Measurements from ENCODE around the gene WIPI1.

The WIPI1 gene

GRCh38 chr17:68445671-68446070 is 11.6 kb downstream of the WIPI1 start:
- Histone ChIP-seq H3K36me3 (ENCODE audit: control insufficient read depth, low read length) (no peaks in the 10 kb centered on the region), H3K79me2 (ENCODE audit: control insufficient read depth, low read length) (no peaks in the 10 kb centered on the region), H4K20me1 (ENCODE audit: control insufficient read depth, insufficient read depth, low read depth, low read length) (no peaks in the 10 kb centered on the region), H3K4me2 (ENCODE audit: low read length) (no peak overlapping the region), H3K9me3 (ENCODE audit: control insufficient read depth, insufficient read depth, low read length) (no peaks in the 10 kb centered on the region), H3F3A (ENCODE audit: control insufficient read depth, insufficient read depth) (no peaks in the 10 kb centered on the region), H3K27me3 (ENCODE audit: control insufficient read depth, low read length) (no peaks in the 10 kb centered on the region), H3K27ac (ENCODE audit: low read depth, low read length) (no peak overlapping the region), H3K4me3 (ENCODE audit: low read length) (no peak overlapping the region), H3K4me1 (ENCODE audit: control insufficient read depth, low read length) (peaks cover 14% of the 10 kb centered on the region), H3K9me2 (replicated peaks; ENCODE audit: control insufficient read depth, low read length) (no peaks in the 10 kb centered on the region)
- TF ChIP-seq EZH2phosphoT487 (IDR thresholded peaks at IDR 0.05; ENCODE audit: borderline replicate concordance, low read length): no peak
- TF ChIP-seq, protein P1, sequence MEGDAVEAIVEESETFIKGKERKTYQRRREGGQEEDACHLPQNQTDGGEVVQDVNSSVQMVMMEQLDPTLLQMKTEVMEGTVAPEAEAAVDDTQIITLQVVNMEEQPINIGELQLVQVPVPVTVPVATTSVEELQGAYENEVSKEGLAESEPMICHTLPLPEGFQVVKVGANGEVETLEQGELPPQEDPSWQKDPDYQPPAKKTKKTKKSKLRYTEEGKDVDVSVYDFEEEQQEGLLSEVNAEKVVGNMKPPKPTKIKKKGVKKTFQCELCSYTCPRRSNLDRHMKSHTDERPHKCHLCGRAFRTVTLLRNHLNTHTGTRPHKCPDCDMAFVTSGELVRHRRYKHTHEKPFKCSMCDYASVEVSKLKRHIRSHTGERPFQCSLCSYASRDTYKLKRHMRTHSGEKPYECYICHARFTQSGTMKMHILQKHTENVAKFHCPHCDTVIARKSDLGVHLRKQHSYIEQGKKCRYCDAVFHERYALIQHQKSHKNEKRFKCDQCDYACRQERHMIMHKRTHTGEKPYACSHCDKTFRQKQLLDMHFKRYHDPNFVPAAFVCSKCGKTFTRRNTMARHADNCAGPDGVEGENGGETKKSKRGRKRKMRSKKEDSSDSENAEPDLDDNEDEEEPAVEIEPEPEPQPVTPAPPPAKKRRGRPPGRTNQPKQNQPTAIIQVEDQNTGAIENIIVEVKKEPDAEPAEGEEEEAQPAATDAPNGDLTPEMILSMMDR (IDR thresholded peaks at IDR 0.05; ENCODE audit: low read depth, low read length, poor library complexity, severe bottlenecking): no peak

DNA sequence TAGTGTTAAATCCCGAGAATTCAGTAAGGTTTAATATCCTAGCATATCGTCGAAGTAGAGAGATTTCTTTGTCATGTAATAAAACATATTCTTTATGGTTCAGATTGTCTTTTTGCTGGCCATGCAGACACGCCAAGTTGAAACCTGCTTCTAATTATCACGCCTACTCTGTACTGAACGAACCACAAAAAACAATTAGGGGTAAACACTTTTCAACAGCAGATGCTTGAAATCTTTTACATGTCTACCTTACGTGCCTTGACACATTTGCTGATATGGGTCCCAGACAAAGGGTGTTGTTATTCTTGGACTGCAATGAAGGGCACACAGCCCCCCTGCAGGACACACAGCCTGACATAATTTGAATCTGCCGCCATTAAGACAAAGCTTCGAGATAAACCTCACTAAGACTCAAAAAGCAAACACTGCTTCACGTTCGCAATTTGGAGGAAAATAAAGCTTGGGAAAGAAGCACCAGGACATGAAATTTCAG is 13.3 kb downstream of the WIPI1 start:
- H3K4me3 ChIP-seq (ENCODE audit: low read length): no peak overlapping the region
- H3K27me3 ChIP-seq (ENCODE audit: control insufficient read depth, low read length): no peaks in the 10 kb centered on the region
- no peaks in the 10 kb centered on the region for H3K36me3 ChIP-seq (ENCODE audit: control insufficient read depth, low read length)
- peaks cover 7% of the 10 kb centered on the region for H3F3A ChIP-seq (ENCODE audit: control insufficient read depth, insufficient read depth)
- H3K4me1 ChIP-seq (ENCODE audit: control insufficient read depth, low read length): peaks cover 30% of the 10 kb centered on the region
- no peaks in the 10 kb centered on the region for H4K20me1 ChIP-seq (ENCODE audit: control insufficient read depth, insufficient read depth, low read depth, low read length)
- no peaks in the 10 kb centered on the region for H3K9me3 ChIP-seq (ENCODE audit: control insufficient read depth, insufficient read depth, low read length)
- TF ChIP-seq, protein P1 (IDR thresholded peaks at IDR 0.05; ENCODE audit: low read depth, low read length, poor library complexity, severe bottlenecking): no peak
- TF ChIP-seq EZH2phosphoT487 (IDR thresholded peaks at IDR 0.05; ENCODE audit: borderline replicate concordance, low read length): no peak
- H3K9me2 ChIP-seq (replicated peaks; ENCODE audit: control insufficient read depth, low read length): no peaks in the 10 kb centered on the region
- no peak overlapping the region for H3K4me2 ChIP-seq (ENCODE audit: low read length)
- no peaks in the 10 kb centered on the region for H3K79me2 ChIP-seq (ENCODE audit: control insufficient read depth, low read length)
- H3K27ac ChIP-seq (ENCODE audit: low read depth, low read length): no peak overlapping the region

DNA sequence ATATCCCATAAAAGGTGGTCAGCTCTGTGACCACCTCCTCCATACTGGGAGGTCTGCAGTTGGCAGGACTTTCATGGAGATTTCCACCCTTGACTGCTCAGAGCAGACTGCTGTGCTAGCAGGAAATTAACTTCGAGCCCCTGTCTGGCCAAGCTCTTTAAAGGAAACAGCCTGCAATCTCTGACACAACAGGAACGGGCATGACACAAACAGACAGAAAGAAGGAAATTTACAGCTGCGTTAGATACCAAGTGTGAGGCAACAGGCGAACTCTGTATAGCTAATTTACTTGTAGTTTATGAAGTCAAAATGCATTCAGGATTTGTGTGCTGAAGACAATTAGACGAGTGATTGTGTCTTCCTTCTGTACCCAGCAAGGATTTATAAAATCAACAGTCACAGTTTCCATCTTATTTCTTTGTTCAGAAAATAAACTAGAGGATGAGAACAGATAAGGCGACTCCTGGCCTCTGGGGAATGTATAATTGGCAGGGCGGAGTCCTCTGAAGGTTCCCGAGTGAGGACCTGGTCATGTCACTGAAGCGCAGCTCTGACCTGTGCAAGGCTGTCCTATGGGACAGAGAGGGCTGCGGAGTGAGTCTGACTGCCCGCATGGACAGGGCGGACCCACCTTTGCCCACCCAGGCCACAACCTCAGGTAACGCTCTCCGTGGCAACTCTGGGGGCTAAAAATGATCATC is 16.1 kb downstream of the WIPI1 start:
- no peak for TF ChIP-seq EZH2phosphoT487 (IDR thresholded peaks at IDR 0.05; ENCODE audit: borderline replicate concordance, low read length)
- TF ChIP-seq, protein P1 (IDR thresholded peaks at IDR 0.05; ENCODE audit: low read depth, low read length, poor library complexity, severe bottlenecking): no peak
- Histone ChIP-seq H3K9me2 (replicated peaks; ENCODE audit: control insufficient read depth, low read length) (no peaks in the 10 kb centered on the region), H3K79me2 (ENCODE audit: control insufficient read depth, low read length) (no peaks in the 10 kb centered on the region), H3K4me1 (ENCODE audit: control insufficient read depth, low read length) (peaks cover 56% of the 10 kb centered on the region), H3F3A (ENCODE audit: control insufficient read depth, insufficient read depth) (peaks cover 7% of the 10 kb centered on the region), H3K27me3 (ENCODE audit: control insufficient read depth, low read length) (no peaks in the 10 kb centered on the region), H3K27ac (ENCODE audit: low read depth, low read length) (peak overlapping the region; percentile 33), H3K9me3 (ENCODE audit: control insufficient read depth, insufficient read depth, low read length) (no peaks in the 10 kb centered on the region), H3K4me2 (ENCODE audit: low read length) (peak overlapping the region; percentile 59), H4K20me1 (ENCODE audit: control insufficient read depth, insufficient read depth, low read depth, low read length) (no peaks in the 10 kb centered on the region), H3K36me3 (ENCODE audit: control insufficient read depth, low read length) (no peaks in the 10 kb centered on the region), H3K4me3 (ENCODE audit: low read length) (peak overlapping the region; percentile 34)

Measured in DOHH2 (cell line).